HepG2 (cell line): ENCODE measurements around the gene LRRC42.

Experiments used
- CTCF ChIP-seq: sonication (generic); formaldehyde crosslinking; IDR thresholded peaks from 2 replicates; pipeline ENCODE4 v1.5.0; 2020; ENCODE audit warnings: mild to moderate bottlenecking, missing genetic modification reagents, moderate library complexity
- FIP1L1 ChIP-seq: fragments of 200-400 bp; formaldehyde crosslinking; IDR thresholded peaks from 2 replicates; pipeline ENCODE4 v1.6.1; 2018; ENCODE audit warnings: low read depth, mild to moderate bottlenecking, low read length, moderate library complexity, borderline replicate concordance; ENCODE audit not compliant: insufficient read depth
- PREB ChIP-seq: sonication (generic); formaldehyde crosslinking; IDR thresholded peaks from 2 replicates; pipeline ENCODE4 v1.4.0; 2020; ENCODE audit warnings: missing genetic modification reagents
- REL ChIP-seq: sonication (generic); formaldehyde crosslinking; conservative IDR thresholded peaks from 2 replicates; pipeline ENCODE4 v1.8.0; 2022; ENCODE audit warnings: mild to moderate bottlenecking, missing genetic modification reagents, moderate library complexity
- THRA ChIP-seq: sonication (generic); formaldehyde crosslinking; IDR thresholded peaks from 2 replicates; pipeline ENCODE4 v1.4.0; 2020; ENCODE audit warnings: missing genetic modification reagents, borderline replicate concordance
- ZBTB49 ChIP-seq: sonication (generic); formaldehyde crosslinking; IDR thresholded peaks from 2 replicates; pipeline ENCODE4 v1.4.0; 2020; ENCODE audit warnings: missing genetic modification reagents, borderline replicate concordance

GRCh38 chr1:53911442-53911841 is 34.7 kb upstream of the LRRC42 start:
- TF ChIP-seq ZBTB49 (CRISPR knock-in tag) (no peak), THRA (CRISPR knock-in tag) (no peak), FIP1L1 (no peak), REL (CRISPR knock-in tag) (no peak), PREB (CRISPR knock-in tag) (no peak), CTCF (CRISPR knock-in tag) (no peak)
